B cell (primary cell): ENCODE measurements around the gene RAP2A.

Experiments
- CTCF ChIP-seq: fragments of 200-600 bp; IDR thresholded peaks from one replicate; pipeline ENCODE4 v1.8.0; 2022; ENCODE audit warnings: antibody characterized with exemption, mild to moderate bottlenecking
- EZH2 ChIP-seq: IDR thresholded peaks from 2 replicates; pipeline ENCODE4 v1.6.1; 2012; ENCODE audit warnings: borderline replicate concordance, low read depth, mild to moderate bottlenecking, moderate library complexity, low read length; ENCODE audit not compliant: insufficient read depth, poor library complexity, severe bottlenecking

GRCh38 chr13:97517967-97518366 lies 84.0 kb downstream of the RAP2A start:
- TF ChIP-seq CTCF (no peak), EZH2 (no peak)
